HepG2 (cell line): Measurements from ENCODE around the gene B4GALT3. TPM values are rescaled to one million over a fixed set of nuclear protein-coding genes. Genes with fewer than 3 reads are reported as not detected.

Experiments used
- ATAC-seq: fragments of 200-7000 bp; cut with Tn5 transposase; 3 replicates; pipeline ENCODE4 v1.9.1; 2020; ENCODE audit warnings: mild to moderate bottlenecking, moderate library complexity
- BruUV-seq: library from RNA; stranded (reverse); fragments of 400-500 nt; replicated peaks from 2 replicates; lab custom pipeline; 2021; lab: Mats Ljungman, UMichigan
- CTCF ChIA-PET: fragments of 300-600 bp; formaldehyde crosslinking; extraction: SDS; loops from one replicate; lab custom pipeline; 2021; ENCODE audit warnings: low total read pairs, inconsistent platforms, low intra/inter-chr PET ratio; lab: Yijun Ruan, JAX
- POLR2A ChIA-PET: fragments of 350-600 bp; sonication (Branson Sonifier 250); formaldehyde crosslinking; loops from one replicate; lab custom pipeline; 2020; ENCODE audit warnings: antibody characterized with exemption, inconsistent platforms; lab: Yijun Ruan, JAX
- DNase-seq: peaks from one replicate; pipeline ENCODE4 v3.0.0-alpha.2; 2015; ENCODE audit warnings: low spot score
- FAIRE-seq: peaks from 3 replicates; lab custom pipeline; 2011; peaks lifted over from hg19 to GRCh38; lab: Jason Lieb, UNC
- H2AFZ ChIP-seq: one replicate; pipeline ENCODE4 v1.6.1; 2011; ENCODE audit warnings: low read length, inconsistent platforms
- H3K27ac ChIP-seq: fragments of 300-600 bp; 3 replicates; pipeline ENCODE4 v1.8.0; 2011; ENCODE audit warnings: mixed run types, mild to moderate bottlenecking, mixed read lengths, low read length, inconsistent platforms; ENCODE audit not compliant: insufficient read depth; ENCODE audit errors: extremely low read length
- H3K27me3 ChIP-seq, 2 experiments: fragments of 200-600 bp in 1 of 2; 2 replicates in 1 of 2; 3 replicates in 1 of 2; pipeline versions ENCODE4 v1.6.0 to v1.8.0; 2011; ENCODE audit warnings: low read length in 2 of 2, mild to moderate bottlenecking in 2 of 2, moderate library complexity in 2 of 2, inconsistent platforms in 1 of 2; ENCODE audit not compliant: insufficient read depth in 2 of 2, control insufficient read depth in 1 of 2
- H3K36me3 ChIP-seq, 2 experiments: fragments of 200-600 bp in 1 of 2; replicated peaks in 1 of 2; 2 replicates in 1 of 2; 3 replicates in 1 of 2; pipeline versions ENCODE4 v1.5.1 to v1.8.0; 2011; ENCODE audit warnings: low read length in 2 of 2, inconsistent platforms in 1 of 2; ENCODE audit not compliant: insufficient read depth in 2 of 2, control insufficient read depth in 1 of 2
- H3K4me1 ChIP-seq: 2 replicates; pipeline ENCODE4 v1.5.1; 2012; ENCODE audit warnings: low read length, inconsistent platforms; ENCODE audit not compliant: insufficient read depth
- H3K4me2 ChIP-seq: 2 replicates; pipeline ENCODE4 v1.6.0; 2011; ENCODE audit warnings: low read depth, low read length, inconsistent platforms
- H3K4me3 ChIP-seq, 3 experiments: fragments of 200-600 bp in 1 of 3; sonication (generic), shearing (Covaris generic) in 1 of 3; replicated peaks in 1 of 3; 2 replicates each; pipeline ENCODE4 v1.5.1; 2011 to 2016; ENCODE audit warnings: low read length in 3 of 3, inconsistent platforms in 2 of 3, low read depth in 2 of 3, mild to moderate bottlenecking in 2 of 3, control low read depth in 1 of 3, mixed read lengths in 1 of 3; ENCODE audit not compliant: insufficient read depth in 1 of 3
- H3K79me2 ChIP-seq: one replicate; pipeline ENCODE4 v1.6.1; 2011; ENCODE audit warnings: low read length, inconsistent platforms; ENCODE audit not compliant: insufficient read depth
- H3K9ac ChIP-seq: 2 replicates; pipeline ENCODE4 v1.6.0; 2011; ENCODE audit warnings: mild to moderate bottlenecking, low read depth, low read length, inconsistent platforms; ENCODE audit not compliant: insufficient read depth
- H3K9me3 ChIP-seq: 2 replicates; pipeline ENCODE4 v1.5.1; 2012; ENCODE audit warnings: mild to moderate bottlenecking, low read length
- H4K20me1 ChIP-seq: 2 replicates; pipeline ENCODE4 v1.6.0; 2011; ENCODE audit warnings: inconsistent platforms, mild to moderate bottlenecking, low read length, moderate library complexity; ENCODE audit not compliant: insufficient read depth
- GABPA ChIP-seq, 2 experiments: IDR thresholded peaks; 2 replicates each; pipeline ENCODE4 v1.6.1; 2011 to 2016; ENCODE audit warnings: low read depth in 2 of 2, low read length in 1 of 2, missing biosample characterization in 1 of 2, missing genetic modification characterization in 1 of 2
- HNF1B ChIP-seq: sonication (generic); formaldehyde crosslinking; IDR thresholded peaks from 2 replicates; pipeline ENCODE4 v1.5.1; 2020; ENCODE audit warnings: mild to moderate bottlenecking, moderate library complexity, missing genetic modification reagents
- MTF2 ChIP-seq: sonication (generic); formaldehyde crosslinking; IDR thresholded peaks from 2 replicates; pipeline ENCODE4 v1.5.0; 2020; ENCODE audit warnings: missing genetic modification reagents, borderline replicate concordance
- NR2F1 ChIP-seq, 2 experiments: fragments of 450-650 bp in 1 of 2; formaldehyde crosslinking in 1 of 2; IDR thresholded peaks; 2 replicates each; pipeline versions ENCODE4 v1.5.0 to v1.6.1; 2016 to 2020; ENCODE audit warnings: mild to moderate bottlenecking in 1 of 2, missing compliant biosample characterization in 1 of 2, missing genetic modification reagents in 1 of 2, moderate library complexity in 1 of 2
- RCOR2 ChIP-seq: IDR thresholded peaks from 2 replicates; pipeline ENCODE4 v1.6.1; 2016; ENCODE audit warnings: missing biosample characterization, missing genetic modification reagents
- ZNF256 ChIP-seq: sonication (generic); formaldehyde crosslinking; conservative IDR thresholded peaks from 2 replicates; pipeline ENCODE4 v1.4.0; 2020; ENCODE audit warnings: missing genetic modification reagents
- ZNF589 ChIP-seq: sonication (generic); formaldehyde crosslinking; conservative IDR thresholded peaks from 2 replicates; pipeline ENCODE4 v1.8.0; 2022; ENCODE audit warnings: mild to moderate bottlenecking, moderate library complexity, missing genetic modification reagents
- ZNF780A ChIP-seq: sonication (generic); formaldehyde crosslinking; IDR thresholded peaks from 2 replicates; pipeline ENCODE4 v1.8.0; 2022; ENCODE audit warnings: mild to moderate bottlenecking, missing genetic modification reagents, moderate library complexity
- WGBS: methylation state at CpG from one replicate; pipeline ENCODE4 v1.1.6; 2017; ENCODE audit warnings: low lambda C conversion rate; 5-methylcytosine and 5-hydroxymethylcytosine counted together
- in situ Hi-C: cut with HindIII; loops from 2 replicates; pipeline ENCODE4 v1.10.0; 2017; ENCODE audit warnings: low pct_unique_long_range_greater_than_20kb; ENCODE audit not compliant: extremely low pct_ligation_motif_present
- intact Hi-C: fragments of 100-400 bp; cut with micrococcal nuclease; formaldehyde crosslinking; loops from one replicate; pipeline ENCODE4 v1.10.0; 2022; ENCODE audit not compliant: unreplicated experiment
- polyA plus RNA-seq, 8 experiments: library from polyadenylated mRNA; depleted of rRNA in 3 of 8; stranded (reverse) in 7 of 8; unstranded in 1 of 8; fragments of >200 nt; fragmentation: Illumina TruSeq in 4 of 8; extraction: Trizol in 4 of 8; gene quantifications; 2 replicates each; pipeline versions ENCODE4 v1.2.1 to v1.2.3, GENCODE V29; 2011 to 2016; ENCODE audit warnings: low read depth in 4 of 8, missing spikeins in 1 of 8, mixed read lengths in 1 of 8; ENCODE audit not compliant: insufficient read depth in 1 of 8
- total RNA-seq, 5 experiments: library from RNA; depleted of rRNA; stranded (reverse); fragments of >200 nt; fragmentation: Illumina TruSeq; extraction: Trizol; gene quantifications; 2 replicates each; pipeline ENCODE4 v1.2.3, GENCODE V29; 2016; ENCODE audit warnings: low read depth in 1 of 5

Gene B4GALT3
- total and polyA plus RNA-seq, 2 of the 13 experiments (the other 11 are each of a cell fraction or from before 2014, with no cell fraction given) = 35.6 to 40.4 TPM

GRCh38 chr1:161137881-161138280 is 39.4 kb downstream of the B4GALT3 start:
- in situ Hi-C loops (no loop called here), intact Hi-C loops (loop anchor here (2.0 to 10.0 kb wide), 2 partner anchors 41 to 143 kb away; no protein-coding TSS in a partner anchor)
- H3K4me2 ChIP-seq = no peak overlapping the region
- H4K20me1 ChIP-seq = no peaks in the 10 kb centered on the region
- H3K4me1 ChIP-seq = peaks cover 7% of the 10 kb centered on the region; the same call in 1 of the 2 replicates
- no peak overlapping the region for H3K4me3 ChIP-seq
- FAIRE-seq = no peak
- no peak overlapping the region for H3K9ac ChIP-seq
- ATAC-seq = no peak
- no peak for DNase-seq
- no peak overlapping the region for H3K27ac ChIP-seq
- ChIA-PET CTCF (no interaction called here), POLR2A (no interaction called here)
- H2AFZ ChIP-seq = no peak overlapping the region
- H3K36me3 ChIP-seq = no peaks in the 10 kb centered on the region
- 97% methylated on average over 3 of the region's 3 CpGs for WGBS
- H3K27me3 ChIP-seq = no peaks in the 10 kb centered on the region; a peak in 1 of 5 replicates
- peaks cover 9% of the 10 kb centered on the region for H3K79me2 ChIP-seq
- TF ChIP-seq ZNF589 (no peak), ZNF780A (CRISPR knock-in tag) (no peak), HNF1B (CRISPR knock-in tag) (no peak), ZNF256 (no peak), GABPA (IDR thresholded peaks at IDR 0.05; ENCODE audit: low read depth, low read length) (no peak), GABPA (CRISPR knock-in tag; IDR thresholded peaks at IDR 0.05; ENCODE audit: low read depth) (no peak), NR2F1 (CRISPR knock-in tag; IDR thresholded peaks at IDR 0.05) (no peak), MTF2 (CRISPR knock-in tag) (no peak), RCOR2 (CRISPR knock-in tag) (no peak)
- no TSS peak for BruUV-seq
- no peaks in the 10 kb centered on the region for H3K9me3 ChIP-seq
